Measurements from ENCODE around the gene HAUS3.

DNA sequence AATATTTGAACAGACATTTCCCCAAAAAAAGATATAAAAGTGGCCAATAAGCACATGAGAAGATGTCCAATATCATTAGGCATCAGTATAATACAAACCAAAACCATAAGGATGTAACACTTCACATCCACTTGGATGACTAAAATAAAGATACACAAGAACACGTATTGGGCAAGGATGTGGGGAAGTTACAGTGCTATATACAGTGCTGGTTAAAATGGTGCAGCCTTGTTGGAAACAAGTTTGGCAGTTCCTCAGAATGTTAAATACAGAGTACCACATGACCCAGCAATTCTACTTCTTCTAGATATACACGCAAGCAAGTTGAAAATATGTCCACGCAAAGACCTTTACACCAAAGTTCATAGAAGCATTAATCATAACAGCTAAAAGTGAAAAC, 58.9 kb downstream of the HAUS3 start:
- no peak for TF ChIP-seq CTCF (IDR thresholded peaks at IDR 0.05; ENCODE audit: low read depth, low read length)
- TF ChIP-seq POLR2A (IDR thresholded peaks at IDR 0.05; ENCODE audit: extremely low read depth, insufficient read length), result no peak
